H1 (cell line): ENCODE data around the gene MAK. TPM values are rescaled to one million over a fixed set of nuclear protein-coding genes. Genes with fewer than 3 reads are reported as not detected.

ENCODE experiments used
- CREB1 ChIP-seq: IDR thresholded peaks from 2 replicates; pipeline ENCODE4 v1.6.1; 2012; ENCODE audit warnings: inconsistent platforms
- CTBP2 ChIP-seq: IDR thresholded peaks from 2 replicates; pipeline ENCODE4 v1.7.0; 2011; ENCODE audit warnings: borderline replicate concordance, mild to moderate bottlenecking, moderate library complexity, mixed read lengths, low read length; ENCODE audit not compliant: insufficient read depth, insufficient read length
- EGR1 ChIP-seq: IDR thresholded peaks from 2 replicates; pipeline ENCODE4 v1.6.1; 2011; ENCODE audit warnings: low read depth, low read length, borderline replicate concordance
- FOSL1 ChIP-seq: IDR thresholded peaks from 2 replicates; pipeline ENCODE4 v1.6.1; 2011; ENCODE audit warnings: mild to moderate bottlenecking, low read depth, low read length, moderate library complexity; ENCODE audit not compliant: insufficient read depth
- polyA plus RNA-seq, 7 experiments: library from polyadenylated mRNA; depleted of rRNA in 3 of 7; stranded (reverse) in 5 of 7; unstranded in 2 of 7; fragments of >200 nt in 5 of 7; fragments of 200-250 nt in 2 of 7; gene quantifications; 1 replicate in 5 of 7; 2 replicates in 1 of 7; 4 replicates in 1 of 7; pipeline versions ENCODE4 v1.2.1 to v1.2.3, GENCODE V29; 2011 to 2013; ENCODE audit warnings: missing spikeins in 2 of 7, mixed read lengths in 2 of 7
- total RNA-seq: library from RNA; stranded (reverse); fragmentation: NEBNext Ultra II Directional; extraction: Animal tissue kit (Norgen Biotek cat#: 25700); gene quantifications from 2 replicates; pipeline ENCODE4 v1.2.1, GENCODE V29; 2021
- TF ChIP-seq, protein P1 (sequence below): IDR thresholded peaks from 2 replicates; pipeline ENCODE4 v1.6.1; 2012; ENCODE audit warnings: inconsistent platforms

MAK gene
- total and polyA plus RNA-seq, 2 of the 8 experiments (the other 6 are each of a cell fraction or from before 2014, with no cell fraction given) = 0.08 to 0.37 TPM

DNA sequence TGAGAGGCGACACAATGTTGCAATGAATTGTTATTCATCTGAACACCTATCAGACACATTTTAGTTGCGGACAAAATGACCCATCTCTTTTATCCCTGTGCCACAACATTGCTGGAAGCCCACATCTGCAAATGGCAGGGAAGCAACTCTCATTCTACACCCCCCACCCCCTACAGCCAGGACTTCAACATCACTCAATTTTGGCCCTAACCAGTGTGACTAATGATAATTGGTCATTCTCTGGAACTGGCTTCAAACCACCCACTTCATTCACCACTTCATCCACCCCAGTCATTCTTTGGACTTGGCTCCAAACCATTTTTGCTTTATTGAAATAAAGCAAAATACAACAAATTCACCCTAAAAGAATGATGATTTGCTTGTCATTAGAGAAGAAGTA lies 42.0 kb upstream of the MAK start (continued):
- no peak for TF ChIP-seq FOSL1
- no peak for TF ChIP-seq CTBP2
- TF ChIP-seq CREB1 = no peak
- TF ChIP-seq, protein P1, sequence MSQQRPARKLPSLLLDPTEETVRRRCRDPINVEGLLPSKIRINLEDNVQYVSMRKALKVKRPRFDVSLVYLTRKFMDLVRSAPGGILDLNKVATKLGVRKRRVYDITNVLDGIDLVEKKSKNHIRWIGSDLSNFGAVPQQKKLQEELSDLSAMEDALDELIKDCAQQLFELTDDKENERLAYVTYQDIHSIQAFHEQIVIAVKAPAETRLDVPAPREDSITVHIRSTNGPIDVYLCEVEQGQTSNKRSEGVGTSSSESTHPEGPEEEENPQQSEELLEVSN = no peak
- TF ChIP-seq EGR1 = no peak
